Astrocyte of the cerebellum (primary cell): Measurements from ENCODE around the gene EML1.

Experiments
- DNase-seq: peaks from one replicate; pipeline ENCODE4 v3.0.0-alpha.2; 2011; ENCODE audit warnings: low read depth
- H3K4me3 ChIP-seq: 2 replicates; pipeline ENCODE4 v1.5.1; 2011; ENCODE audit warnings: mild to moderate bottlenecking, low read depth, low read length, moderate library complexity
- CTCF ChIP-seq: IDR thresholded peaks from 2 replicates; pipeline ENCODE4 v1.5.1; 2012; ENCODE audit warnings: low read length, low read depth, moderate library complexity, mild to moderate bottlenecking; ENCODE audit errors: missing control alignments
- in situ Hi-C: cut with HindIII; loops from 2 replicates; pipeline ENCODE4 v1.10.0; 2017; ENCODE audit warnings: low sequenced_read_pairs

EML1 gene

GRCh38 chr14:99884834-99885648 lies 91.8 kb downstream of the EML1 start:
- in situ Hi-C loops = no loop called here
- peak; percentile 64 for DNase-seq
- no peak overlapping the region for H3K4me3 ChIP-seq
- peak; percentile 51 for TF ChIP-seq CTCF

GRCh38 chr14:99885649-99885958 lies 92.4 kb downstream of the EML1 start:
- in situ Hi-C loops = no loop called here
- no peak for TF ChIP-seq CTCF

DNA sequence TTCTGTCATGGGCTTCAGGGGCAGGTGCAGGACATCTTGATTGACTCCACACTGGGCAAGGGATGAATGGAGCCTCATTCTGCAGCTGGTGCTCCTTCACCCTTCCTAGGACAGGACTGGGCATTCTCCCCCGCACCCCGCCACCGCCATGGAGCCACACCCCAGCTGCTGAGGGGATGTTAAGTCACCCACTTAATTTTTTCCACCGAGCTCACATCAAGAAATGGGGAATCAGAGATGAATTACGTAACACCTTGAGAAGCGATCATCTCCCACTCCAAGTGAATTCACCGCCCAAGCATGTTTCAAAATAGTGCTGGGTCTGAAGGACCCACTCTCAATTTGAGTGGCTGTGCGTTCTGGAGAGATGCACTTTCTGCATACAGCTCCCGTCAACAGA lies 94.2 kb downstream of the EML1 start:
- in situ Hi-C loops = no loop called here
- no peak for TF ChIP-seq CTCF
- no peak for DNase-seq
- H3K4me3 ChIP-seq = no peak overlapping the region

More at GRCh38 chr14:99885649-99885958, 92.4 kb downstream of the EML1 start:
- DNase-seq = no peak
- no peak overlapping the region for H3K4me3 ChIP-seq

DNA sequence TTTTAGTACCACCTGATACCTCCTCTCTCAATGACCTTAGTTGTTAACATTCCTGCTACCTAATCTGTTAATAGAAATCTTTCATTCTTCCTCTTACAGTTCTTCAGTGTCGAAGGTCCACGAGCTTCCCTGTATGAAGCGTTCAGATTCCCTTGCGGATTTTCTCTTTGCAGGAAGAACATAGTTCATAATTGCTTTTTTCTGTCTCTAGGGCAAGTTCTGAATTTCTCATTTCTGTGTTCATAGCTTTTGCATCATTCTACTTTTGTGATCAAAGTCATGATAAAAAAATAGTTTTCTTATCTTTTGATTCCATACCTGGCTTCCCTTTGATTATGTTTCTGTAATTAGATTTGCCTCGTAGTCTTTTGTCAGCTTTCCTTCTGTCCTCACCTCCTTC lies 94.9 kb downstream of the EML1 start:
- no peak overlapping the region for H3K4me3 ChIP-seq
- in situ Hi-C loops = no loop called here
- DNase-seq = no peak
- TF ChIP-seq CTCF = no peak

GRCh38 chr14:99889268-99889667 lies 96.1 kb downstream of the EML1 start:
- DNase-seq = peak; percentile 32
- no peak overlapping the region for H3K4me3 ChIP-seq
- in situ Hi-C loops = no loop called here
- no peak for TF ChIP-seq CTCF

DNA sequence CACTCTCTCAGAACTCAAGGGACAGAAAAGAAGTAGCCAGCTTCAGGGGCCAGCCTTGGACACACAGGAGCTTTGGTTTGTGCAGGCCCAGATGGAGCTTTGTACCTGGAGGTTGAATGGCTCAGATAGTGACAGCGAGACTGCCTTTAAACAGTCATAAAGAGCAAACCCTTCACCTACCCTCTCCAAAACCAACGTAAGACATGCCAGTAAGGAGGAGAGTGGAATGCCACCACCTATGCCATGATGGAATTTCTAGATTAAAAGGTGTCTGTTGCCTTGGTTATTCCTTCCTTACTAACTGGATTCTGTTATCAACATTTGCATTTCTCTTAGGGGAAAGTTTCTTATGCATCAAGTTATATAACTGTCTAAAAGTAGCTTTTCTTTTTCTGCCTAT lies 98.1 kb downstream of the EML1 start:
- DNase-seq = no peak
- in situ Hi-C loops = loop anchor here (5.0 kb wide), 2 partner anchors 39 to 169 kb away; no protein-coding TSS in a partner anchor
- TF ChIP-seq CTCF = no peak
- H3K4me3 ChIP-seq = no peak overlapping the region
